NCI-H1105 (cell line): ENCODE results near the gene WDR11.

Source experiments
- DNase-seq: peaks from one replicate; lab custom pipeline; 2025; lab: John Stamatoyannopoulos, UW

Gene WDR11

GRCh38 chr10:120850911-120851865 is at the start of gene WDR11:
TSS of gene WDR11 (plus strand) at chr10:120851362. CDS start at chr10:120851421, 59 bp downstream.
- peak; percentile 71 for DNase-seq

- DNase-seq, result no peak
Measured at GRCh38 chr10:120802935-120803334, 48.2 kb upstream of the WDR11 start.

GRCh38 chr10:120803972-120804371 is 47.2 kb upstream of the WDR11 start:
- DNase-seq, result no peak

GRCh38 chr10:120805014-120805812 is 45.9 kb upstream of the WDR11 start:
- DNase-seq, result no peak

GRCh38 chr10:120806081-120806480 is 45.1 kb upstream of the WDR11 start:
- no peak for DNase-seq

GRCh38 chr10:120810298-120810697 is 40.9 kb upstream of the WDR11 start:
- DNase-seq, result peak; percentile 59

- no peak for DNase-seq
Measured at GRCh38 chr10:120813085-120813484, 38.1 kb upstream of the WDR11 start.

GRCh38 chr10:120818301-120818700 is 32.9 kb upstream of the WDR11 start:
- no peak for DNase-seq

- no peak for DNase-seq
Measured at GRCh38 chr10:120819366-120819765, 31.8 kb upstream of the WDR11 start.

- DNase-seq, result no peak
Measured at GRCh38 chr10:120823266-120823665, 27.9 kb upstream of the WDR11 start.

- DNase-seq, result no peak
Measured at GRCh38 chr10:120824881-120825309, 26.3 kb upstream of the WDR11 start.

GRCh38 chr10:120825878-120826769 is 25.0 kb upstream of the WDR11 start:
- DNase-seq, result no peak

GRCh38 chr10:120827251-120827875 is 23.8 kb upstream of the WDR11 start:
- no peak for DNase-seq

- DNase-seq, result no peak
Measured at GRCh38 chr10:120828763-120829319, 22.3 kb upstream of the WDR11 start.

GRCh38 chr10:120832106-120832505 is 19.1 kb upstream of the WDR11 start:
- DNase-seq, result no peak

GRCh38 chr10:120833222-120833928 is 17.8 kb upstream of the WDR11 start:
- DNase-seq, result no peak

GRCh38 chr10:120835603-120836002 is 15.6 kb upstream of the WDR11 start:
- DNase-seq, result no peak

GRCh38 chr10:120838941-120839340 is 12.2 kb upstream of the WDR11 start:
- no peak for DNase-seq

- no peak for DNase-seq
Measured at GRCh38 chr10:120841522-120842189, 9.5 kb upstream of the WDR11 start.

GRCh38 chr10:120854388-120854787 is 3.2 kb downstream of the WDR11 start:
- DNase-seq, result no peak
